Measurements from ENCODE around the gene CRYZL1.
"Not testable (repeated sequence)": the region's sequence is repeated elsewhere in the genome, so short reads cannot be mapped to it uniquely, and the experiment has no call there.

CRYZL1 gene

DNA sequence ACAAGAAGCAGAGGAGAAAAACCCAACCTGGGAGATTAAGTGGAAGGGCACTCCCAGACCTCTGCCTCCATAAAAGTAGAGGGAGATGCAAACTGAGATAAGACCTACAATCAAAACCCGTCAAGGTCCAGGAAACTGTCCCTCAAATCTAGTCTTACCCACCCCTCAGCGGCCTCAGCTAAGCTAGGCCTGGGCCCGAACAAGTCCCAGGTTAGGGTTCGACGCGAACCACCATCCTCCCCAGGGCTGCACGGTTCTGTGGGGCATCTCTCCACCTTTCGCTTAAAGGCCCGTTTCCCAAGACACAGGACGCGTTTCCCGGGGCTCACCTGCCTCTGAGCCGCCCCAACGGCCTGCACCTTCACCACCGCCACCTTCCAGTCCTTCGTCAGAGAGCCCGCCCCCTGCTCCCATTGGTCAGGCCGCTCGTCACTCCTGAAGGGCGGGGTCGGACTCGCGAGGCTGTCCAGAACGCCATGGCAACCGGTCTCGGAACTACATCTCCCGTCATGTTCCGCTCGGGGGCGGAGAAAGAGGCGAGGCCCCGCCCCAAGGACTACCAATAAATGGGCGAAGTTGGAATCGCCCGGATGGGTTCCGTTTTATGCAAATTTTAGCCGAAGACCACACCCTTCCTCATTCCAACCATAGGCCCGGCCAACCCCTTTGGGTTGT, at the start of gene CRYZL1:
Gene CRYZL1 (minus strand): TSS at position 390 of the 675 bp plus-strand sequence. CDS start 10,190 bp downstream, outside the sequence.
- DNase-seq (ENCODE audit: low spot score), result peak; percentile 98

DNA sequence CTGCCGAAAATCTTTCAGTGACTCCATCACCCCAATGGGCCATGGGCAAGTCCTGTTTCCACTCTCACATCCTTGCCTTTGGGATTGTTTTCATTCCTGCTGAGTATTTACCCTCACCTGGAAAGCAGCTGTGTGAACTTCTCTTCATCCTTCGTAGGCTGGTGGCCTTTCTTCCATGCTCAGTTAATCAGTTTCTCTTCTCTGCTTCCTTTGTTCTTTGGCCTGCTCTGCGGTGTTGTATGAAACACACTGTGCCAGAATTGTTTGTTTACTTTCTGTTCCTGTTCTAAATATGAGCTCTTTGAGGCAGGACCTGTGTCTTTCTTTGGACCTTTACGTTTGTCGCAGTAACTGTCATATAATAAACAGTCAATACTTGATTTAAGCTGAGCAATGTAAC, 49.3 kb upstream of the CRYZL1 start:
- DNase-seq (ENCODE audit: low spot score), result no peak

GRCh38 chr21:33688353-33688752, 46.8 kb upstream of the CRYZL1 start:
- no peak for DNase-seq (ENCODE audit: low spot score)

- DNase-seq (ENCODE audit: low spot score), result no peak
These were observed 46.1 kb upstream of the CRYZL1 start for GRCh38 chr21:33687634-33688033.

DNA sequence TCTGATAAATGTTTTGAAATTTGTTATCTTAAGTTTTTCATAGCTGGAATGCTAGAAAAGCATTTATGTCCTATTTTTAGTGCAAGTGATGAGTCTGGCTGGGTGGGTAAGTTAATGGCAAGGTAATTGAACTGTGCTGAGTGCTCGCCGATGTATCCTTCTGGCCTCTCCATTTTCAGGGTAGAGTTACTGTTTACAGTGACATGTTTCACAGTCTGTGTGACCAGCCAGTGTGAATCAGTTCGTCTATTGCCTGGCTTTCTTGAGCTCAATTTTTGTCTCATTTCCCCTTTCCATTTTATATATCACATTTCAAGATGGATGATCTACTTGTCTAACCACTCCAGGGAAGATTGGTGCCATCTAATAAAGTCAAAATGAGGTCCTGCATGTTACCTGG, 44.8 kb upstream of the CRYZL1 start:
- DNase-seq (ENCODE audit: low spot score), result no peak

DNA sequence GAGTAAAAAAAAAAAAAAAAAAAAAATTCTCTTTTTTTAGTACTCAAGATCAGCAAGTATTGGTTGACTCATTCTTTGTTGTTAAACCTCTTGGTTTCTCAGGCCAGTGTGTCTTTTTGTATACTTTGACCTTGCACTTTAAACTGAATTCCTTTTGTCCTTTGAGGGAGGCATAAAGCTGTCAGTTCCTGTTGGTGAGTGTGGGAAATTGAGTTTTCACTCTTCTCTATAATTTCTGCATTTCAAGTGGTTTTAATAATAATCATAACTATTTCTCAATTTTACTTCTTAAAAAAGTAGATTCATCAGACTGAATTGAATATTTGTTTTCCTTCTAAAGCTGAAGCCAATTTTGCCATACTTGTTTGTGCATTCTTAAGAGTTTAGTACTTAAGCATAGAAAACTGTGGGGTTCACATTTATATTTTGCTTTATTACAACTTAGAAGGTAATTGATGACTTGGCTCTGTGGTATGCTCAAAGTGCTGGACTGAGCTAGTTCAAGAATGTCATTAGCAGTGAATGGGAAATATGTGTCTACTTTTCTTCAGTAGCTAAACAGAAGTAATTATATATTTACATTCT, 44.2 kb upstream of the CRYZL1 start:
- DNase-seq (ENCODE audit: low spot score), result no peak

GRCh38 chr21:33684923-33685560, 43.5 kb upstream of the CRYZL1 start:
- DNase-seq (ENCODE audit: low spot score), result no peak

DNA sequence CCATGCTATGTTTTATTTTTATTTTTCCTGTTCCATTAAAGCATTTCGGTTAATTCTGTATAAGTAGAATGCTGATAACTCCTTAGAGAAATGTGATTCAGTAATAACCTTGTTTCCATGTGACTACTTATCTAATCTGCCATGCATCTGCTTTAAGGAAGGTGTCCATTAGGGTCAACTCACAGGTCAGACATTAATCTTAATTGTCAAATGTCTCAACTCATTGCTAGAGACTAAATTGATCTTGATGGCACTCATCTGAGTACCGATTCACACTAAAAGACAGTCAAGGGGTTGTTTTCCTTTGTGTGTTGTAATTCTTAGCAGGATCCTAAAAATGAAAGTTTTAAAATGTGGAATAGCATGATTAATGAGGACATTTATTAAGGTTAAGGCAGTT, 42.5 kb upstream of the CRYZL1 start:
- DNase-seq (ENCODE audit: low spot score), result no peak

- DNase-seq (ENCODE audit: low spot score), result peak; percentile 9
These were observed 41.6 kb upstream of the CRYZL1 start for GRCh38 chr21:33682992-33683627.

GRCh38 chr21:33680870-33681269, 39.3 kb upstream of the CRYZL1 start:
- no peak for DNase-seq (ENCODE audit: low spot score)

- no peak for DNase-seq (ENCODE audit: low spot score)
These were observed 35.9 kb upstream of the CRYZL1 start for GRCh38 chr21:33677450-33677849.

DNA sequence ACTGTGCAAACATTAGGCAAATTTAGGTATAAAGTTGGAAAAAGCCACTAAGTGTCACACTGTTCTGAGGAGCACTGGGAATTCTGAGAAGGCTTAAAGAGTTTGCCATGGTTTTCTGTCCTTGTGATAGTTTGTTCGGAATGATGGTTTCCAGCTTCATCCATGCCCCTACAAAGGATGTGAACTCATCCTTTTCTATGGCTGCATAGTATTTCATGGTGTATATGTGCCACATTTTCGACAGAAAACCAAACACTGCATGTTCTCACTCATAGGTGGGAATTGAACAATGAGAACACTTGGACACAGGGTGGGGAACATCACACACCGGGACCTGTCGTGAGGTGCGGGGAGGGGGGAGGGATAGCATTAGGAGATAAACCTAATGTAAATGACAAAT, 35.1 kb upstream of the CRYZL1 start:
- not testable (repeated sequence) for DNase-seq (ENCODE audit: low spot score)

- no peak for DNase-seq (ENCODE audit: low spot score)
These were observed 32.7 kb upstream of the CRYZL1 start for GRCh38 chr21:33674226-33674625.

- no peak for DNase-seq (ENCODE audit: low spot score)
These were observed 31.9 kb upstream of the CRYZL1 start for GRCh38 chr21:33673473-33673872.

DNA sequence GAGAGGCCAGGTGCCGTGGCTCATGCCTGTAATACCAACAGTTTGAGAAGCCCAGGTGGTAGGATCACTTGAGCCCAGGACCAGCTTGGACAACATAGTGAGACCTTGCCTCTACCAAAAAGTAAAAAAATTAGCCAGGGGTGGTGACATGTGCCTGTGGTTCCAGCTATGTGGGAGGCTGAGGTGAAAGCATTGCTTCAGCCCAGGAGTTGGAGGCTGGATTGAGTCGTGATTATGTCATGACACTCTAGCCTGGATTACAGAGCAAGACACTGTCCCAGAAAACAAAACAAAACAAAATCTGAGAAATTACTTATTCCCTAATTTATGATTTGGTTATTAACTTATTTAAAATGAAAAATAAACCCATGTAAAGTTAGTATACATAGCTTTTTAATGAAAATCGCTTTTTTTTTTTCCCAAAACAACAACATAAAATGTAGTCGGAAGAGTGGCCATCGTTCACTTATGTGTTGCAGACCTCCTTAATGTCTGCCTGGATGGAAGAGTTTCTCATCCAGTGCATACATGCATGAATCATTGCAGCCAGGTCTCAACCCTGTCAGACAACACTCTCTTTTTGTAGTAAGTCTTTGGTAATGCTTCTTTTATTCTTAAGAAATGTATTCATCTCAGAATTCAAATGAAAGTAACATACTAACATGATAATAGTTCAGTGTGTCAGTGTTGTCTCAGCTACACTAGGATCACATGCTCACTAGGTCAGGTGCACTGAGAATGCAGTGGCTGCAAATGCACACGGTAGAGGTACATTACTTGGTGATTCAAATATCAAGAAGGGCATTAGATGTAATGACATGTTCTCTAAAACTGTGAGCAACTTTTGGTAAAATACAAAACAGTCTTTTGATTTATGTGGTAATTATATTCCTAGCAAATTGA, 28.8 kb upstream of the CRYZL1 start:
- DNase-seq (ENCODE audit: low spot score), result no peak

- DNase-seq (ENCODE audit: low spot score), result no peak
These were observed 27.1 kb upstream of the CRYZL1 start for GRCh38 chr21:33668620-33669019.

GRCh38 chr21:33668180-33668579, 26.6 kb upstream of the CRYZL1 start:
- DNase-seq (ENCODE audit: low spot score), result no peak

GRCh38 chr21:33667636-33668035, 26.1 kb upstream of the CRYZL1 start:
- no peak for DNase-seq (ENCODE audit: low spot score)

DNA sequence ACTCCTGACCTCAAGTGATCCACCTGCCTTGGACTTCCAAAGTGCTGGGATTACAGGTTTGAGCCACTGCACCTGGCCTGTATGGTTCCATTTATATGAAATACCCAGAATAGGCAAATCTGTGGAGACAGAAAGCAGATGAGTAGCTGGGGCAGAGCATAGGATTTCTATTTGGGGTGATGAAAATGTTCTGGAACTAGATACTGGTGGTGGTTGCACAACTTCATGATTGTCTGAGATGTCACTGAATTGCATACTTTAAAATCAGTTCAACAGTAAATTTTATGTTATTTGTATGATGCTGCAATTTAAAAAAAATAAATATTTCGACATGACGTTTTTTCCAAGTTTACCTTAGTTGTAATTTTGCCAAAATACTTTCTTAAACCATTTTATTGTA, 24.6 kb upstream of the CRYZL1 start:
- no peak for DNase-seq (ENCODE audit: low spot score)

GRCh38 chr21:33664135-33664534, 22.6 kb upstream of the CRYZL1 start:
- no peak for DNase-seq (ENCODE audit: low spot score)

DNA sequence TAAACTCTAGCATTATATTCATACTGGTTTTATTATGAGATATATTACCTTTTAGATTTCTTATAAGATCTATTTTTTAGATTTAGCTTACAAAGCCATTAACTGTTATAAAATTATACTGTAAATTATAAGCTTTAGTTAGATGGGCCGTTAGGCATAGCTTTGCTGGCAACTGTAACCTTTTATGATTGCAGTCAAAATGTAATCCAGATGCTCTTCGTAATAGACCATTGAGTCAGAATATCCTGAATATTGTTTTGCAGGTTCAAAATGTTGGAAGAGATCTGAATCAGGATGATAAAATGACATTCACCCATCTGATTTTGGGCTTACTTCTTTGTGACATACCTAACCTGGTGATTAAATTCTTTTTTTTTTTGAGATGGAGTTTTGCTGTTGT, 21.7 kb upstream of the CRYZL1 start:
- no peak for DNase-seq (ENCODE audit: low spot score)

- no peak for DNase-seq (ENCODE audit: low spot score)
These were observed 20.5 kb upstream of the CRYZL1 start for GRCh38 chr21:33662046-33662445.

Measured in COLO829 (cell line).